Measurements from ENCODE around the gene CDCA3. TPM values are rescaled to one million over a fixed set of nuclear protein-coding genes. Genes with fewer than 3 reads are reported as not detected.

CDCA3 gene
- total RNA-seq, 4 donors from 2014 or later, result 1.2 to 2.9 (median 1.5) TPM

- Histone ChIP-seq H3K27ac (replicated peaks in 1 of 4) (no peak overlapping the region), H3K4me1 (no peaks in the 10 kb centered on the region), H3K27me3 (no peaks in the 10 kb centered on the region), H3K9me3 (no peaks in the 10 kb centered on the region), H3K4me3 (no peak overlapping the region), H3K36me3 (peaks cover 3 to 83% (median 59%) of the 10 kb centered on the region in 4 donors)
- 83% methylated on average over 12 of the region's 16 CpGs for WGBS
- no peak for DNase-seq (ENCODE audit: extremely low spot score)
- TF ChIP-seq EP300 (IDR thresholded peaks at IDR 0.05) (no peak), CTCF (IDR thresholded peaks at IDR 0.05) (no peak), POLR2A (IDR thresholded peaks at IDR 0.05; ENCODE audit: low read depth) (no peak), POLR2AphosphoS5 (IDR thresholded peaks at IDR 0.05) (no peak)
- intact Hi-C loops (cut with DNase I), result no loop called here
Measured at GRCh38 chr12:6843118-6843902, 7.8 kb downstream of the CDCA3 start.

- intact Hi-C loops (cut with DNase I), result no loop called here
Measured at GRCh38 chr12:6842075-6842474, 9.0 kb downstream of the CDCA3 start.

GRCh38 chr12:6840761-6841515 is 10.1 kb downstream of the CDCA3 start, which contains the start of gene GNB3:
TSS of gene GNB3 (plus strand) at chr12:6840925. CDS start at chr12:6841288, 363 bp downstream.
- Histone ChIP-seq H3K4me1 (no peaks in the 10 kb centered on the region), H3K36me3 (peaks cover 12 to 83% (median 61%) of the 10 kb centered on the region in 4 donors), H3K27me3 (no peaks in the 10 kb centered on the region), H3K4me3 (no peak within 1 kb of the TSS), H3K9me3 (no peaks in the 10 kb centered on the region), H3K27ac (replicated peaks in 1 of 4) (no peak within 1 kb of the TSS)
- DNase-seq (ENCODE audit: extremely low spot score), result no peak
- no peak for TF ChIP-seq POLR2AphosphoS5 (IDR thresholded peaks at IDR 0.05)
- TF ChIP-seq CTCF (IDR thresholded peaks at IDR 0.05), result no peak
- TF ChIP-seq POLR2A (IDR thresholded peaks at IDR 0.05; ENCODE audit: low read depth), result no peak
- TF ChIP-seq EP300 (IDR thresholded peaks at IDR 0.05), result no peak
- 85% methylated on average over 8 of the region's 24 CpGs for WGBS
- intact Hi-C loops (cut with DNase I), result no loop called here

More at GRCh38 chr12:6842075-6842474, 9.0 kb downstream of the CDCA3 start:
- WGBS, result 96% methylated on average over 4 of the region's 4 CpGs
- Histone ChIP-seq H3K36me3 (peaks cover 12 to 85% (median 66%) of the 10 kb centered on the region in 4 donors), H3K27ac (replicated peaks in 1 of 4) (no peak overlapping the region), H3K4me1 (no peaks in the 10 kb centered on the region), H3K9me3 (no peaks in the 10 kb centered on the region), H3K27me3 (no peaks in the 10 kb centered on the region), H3K4me3 (no peak overlapping the region)
- no peak for TF ChIP-seq EP300 (IDR thresholded peaks at IDR 0.05)
- TF ChIP-seq POLR2A (IDR thresholded peaks at IDR 0.05; ENCODE audit: low read depth), result no peak
- TF ChIP-seq POLR2AphosphoS5 (IDR thresholded peaks at IDR 0.05), result no peak
- no peak for TF ChIP-seq CTCF (IDR thresholded peaks at IDR 0.05)
- DNase-seq (ENCODE audit: extremely low spot score), result no peak

GRCh38 chr12:6840330-6840729 is 10.8 kb downstream of the CDCA3 start:
- Histone ChIP-seq H3K27ac (replicated peaks in 1 of 4) (no peak overlapping the region), H3K4me1 (peaks cover 0 to 5% (median 0%) of the 10 kb centered on the region in 4 donors), H3K9me3 (no peaks in the 10 kb centered on the region), H3K36me3 (peaks cover 12 to 77% (median 55%) of the 10 kb centered on the region in 4 donors), H3K27me3 (no peaks in the 10 kb centered on the region), H3K4me3 (no peak overlapping the region)
- 71% methylated on average over 1 of the region's 1 CpG for WGBS
- intact Hi-C loops (cut with DNase I), result no loop called here
- DNase-seq (ENCODE audit: extremely low spot score), result no peak
- TF ChIP-seq CTCF (IDR thresholded peaks at IDR 0.05), result no peak
- no peak for TF ChIP-seq POLR2AphosphoS5 (IDR thresholded peaks at IDR 0.05)
- no peak for TF ChIP-seq POLR2A (IDR thresholded peaks at IDR 0.05; ENCODE audit: low read depth)
